ENCODE results near the gene CCR5. TPM values are rescaled to one million over a fixed set of nuclear protein-coding genes. Genes with fewer than 3 reads are reported as not detected.

Gene CCR5
- total and polyA plus RNA-seq, 9 of the 15 experiments (the other 6 are each of a cell fraction or from before 2014, with no cell fraction given), result not detected

GRCh38 chr3:46324036-46324435 is 46.7 kb upstream of the CCR5 start:
- H3K27ac ChIP-seq (ENCODE audit: extremely low read depth, low read depth, low read length), result no peak overlapping the region
- H2AFZ ChIP-seq (ENCODE audit: low read depth, low read length), result no peak overlapping the region
- no TSS peak for BruUV-seq (replicated peaks)
- H3K9me1 ChIP-seq (ENCODE audit: control insufficient read depth, insufficient read depth, low read length), result no peaks in the 10 kb centered on the region
- no peaks in the 10 kb centered on the region for H3K79me2 ChIP-seq (ENCODE audit: control insufficient read depth, insufficient read depth, low read length)
- H3K4me3 ChIP-seq, result no peak overlapping the region
- H3K4me1 ChIP-seq (replicated peaks in 1 of 2; ENCODE audit: control insufficient read depth in 2 of 2, insufficient read depth in 2 of 2, low read length in 2 of 2), result no peaks in the 10 kb centered on the region
- no peaks in the 10 kb centered on the region for H4K20me1 ChIP-seq (replicated peaks; ENCODE audit: control insufficient read depth, insufficient read depth, low read length)
- H3K4me2 ChIP-seq (ENCODE audit: insufficient read depth, low read length), result no peak overlapping the region
- no peak overlapping the region for H3K9ac ChIP-seq (ENCODE audit: insufficient read depth in 1 of 2, low read depth in 2 of 2, low read length in 2 of 2)
- TF ChIP-seq GATA2 (CRISPR knock-in tag; IDR thresholded peaks at IDR 0.05) (no peak), GMEB1 (CRISPR knock-in tag; IDR thresholded peaks at IDR 0.05) (no peak), SMARCA4 (IDR thresholded peaks at IDR 0.05) (no peak), TFE3 (CRISPR knock-in tag; IDR thresholded peaks at IDR 0.05) (no peak), ZBTB17 (CRISPR knock-in tag; IDR thresholded peaks at IDR 0.05) (no peak), CREB3 (tag; conservative IDR thresholded peaks at IDR 0.05; ENCODE audit: low read depth) (no peak), ZBTB8A (IDR thresholded peaks at IDR 0.05; ENCODE audit: partially characterized antibody) (no peak), MTF1 (CRISPR knock-in tag; IDR thresholded peaks at IDR 0.05; ENCODE audit: borderline replicate concordance) (no peak), ASH1L (IDR thresholded peaks at IDR 0.05; ENCODE audit: borderline replicate concordance, low read depth, partially characterized antibody) (no peak), NR3C1 (CRISPR knock-in tag; IDR thresholded peaks at IDR 0.05) (no peak), ZNF75A (CRISPR knock-in tag; IDR thresholded peaks at IDR 0.05) (no peak)
- in situ Hi-C loops (cut with MboI) (no loop called here), intact Hi-C loops (cut with micrococcal nuclease) (no loop called here)
- FAIRE-seq (no peak), ATAC-seq (no peak), DNase-seq (ENCODE audit: extremely low read depth in 1 of 4, low spot score in 3 of 4) (no peak)
- H3K9me3 ChIP-seq (replicated peaks; ENCODE audit: control insufficient read depth, insufficient read depth, low read depth, low read length), result no peaks in the 10 kb centered on the region
- 0% methylated on average over 2 of the region's 2 CpGs for WGBS (ENCODE audit: insufficient coverage, low coverage, missing lambda C conversion rate)
- H3K36me3 ChIP-seq (ENCODE audit: control insufficient read depth, insufficient read depth, low read length), result no peaks in the 10 kb centered on the region
- POLR2A ChIA-PET, result interaction anchor here (0.7 kb wide), 1 partner anchor 157 kb away, joined by 4 read pairs; no protein-coding TSS in a partner anchor
- no peaks in the 10 kb centered on the region for H3K27me3 ChIP-seq (ENCODE audit: control insufficient read depth in 2 of 2, insufficient read depth in 2 of 2, low read length in 2 of 2)
- CTCF ChIA-PET (ENCODE audit: low intra/inter-chr PET ratio), result no interaction called here

Measured in K562 (cell line).